WTC11 (cell line): ENCODE results near the gene USP2. TPM values are rescaled to one million over a fixed set of nuclear protein-coding genes. Genes with fewer than 3 reads are reported as not detected.

ENCODE experiments used
- ATAC-seq: fragments of 200-7000 bp; cut with Tn5 transposase; 2 replicates; pipeline ENCODE4 v1.10.0; 2021; ENCODE audit warnings: mild to moderate bottlenecking, moderate library complexity
- CTCF ChIA-PET: fragments of 300-600 bp; sonication (Branson Sonifier 250); formaldehyde crosslinking; loops from one replicate; lab custom pipeline; 2021; ENCODE audit warnings: antibody characterized with exemption; lab: Charles Lee
- POLR2A ChIA-PET: fragments of 350-600 bp; sonication (Branson Sonifier 250); formaldehyde crosslinking; loops from one replicate; lab custom pipeline; 2021; ENCODE audit warnings: antibody characterized with exemption; lab: Charles Lee
- DNase-seq: peaks from one replicate; pipeline ENCODE4 v3.0.0; 2021; ENCODE audit warnings: low spot score
- H3K27ac Mint-ChIP-seq: 2 replicates; pipeline ENCODE4 v1.8.0; 2021; ENCODE audit warnings: mixed read lengths
- H3K27me3 Mint-ChIP-seq: 2 replicates; pipeline ENCODE4 v1.8.0; 2021; ENCODE audit warnings: low read depth, mild to moderate bottlenecking, moderate library complexity, mixed read lengths
- H3K36me3 Mint-ChIP-seq: 2 replicates; pipeline ENCODE4 v1.8.0; 2021; ENCODE audit warnings: mixed read lengths
- H3K4me1 Mint-ChIP-seq: 2 replicates; pipeline ENCODE4 v1.8.0; 2022; ENCODE audit warnings: mixed read lengths
- H3K4me3 Mint-ChIP-seq: 2 replicates; pipeline ENCODE4 v1.8.0; 2021; ENCODE audit warnings: mild to moderate bottlenecking, moderate library complexity, mixed read lengths
- H3K9me3 Mint-ChIP-seq: 2 replicates; pipeline ENCODE4 v1.8.0; 2021; ENCODE audit warnings: mixed read lengths
- CREB1 ChIP-seq: sonication (generic); formaldehyde crosslinking; IDR thresholded peaks from 2 replicates; pipeline ENCODE4 v1.8.0; 2023; ENCODE audit warnings: mild to moderate bottlenecking, missing genetic modification reagents
- E2F4 ChIP-seq: sonication (generic); formaldehyde crosslinking; IDR thresholded peaks from 2 replicates; pipeline ENCODE4 v1.8.1; 2022; ENCODE audit warnings: low read depth, mild to moderate bottlenecking, moderate library complexity, missing genetic modification reagents, borderline replicate concordance
- ESRRA ChIP-seq: sonication (generic); formaldehyde crosslinking; IDR thresholded peaks from 2 replicates; pipeline ENCODE4 v1.8.1; 2022; ENCODE audit warnings: mild to moderate bottlenecking, missing genetic modification reagents, borderline replicate concordance
- FOXJ3 ChIP-seq: sonication (generic); formaldehyde crosslinking; IDR thresholded peaks from 2 replicates; pipeline ENCODE4 v1.9.0; 2021; ENCODE audit warnings: missing genetic modification reagents, mild to moderate bottlenecking, borderline replicate concordance
- GRHL2 ChIP-seq: fragments of 250-450 bp; sonication (Bioruptor Pico); IDR thresholded peaks from 2 replicates; pipeline ENCODE4 v1.8.0; 2022; ENCODE audit warnings: mild to moderate bottlenecking, moderate library complexity; ENCODE audit not compliant: insufficient replicate concordance, severe bottlenecking
- GTF2I ChIP-seq: fragments of 250-450 bp; sonication (Bioruptor Pico); conservative IDR thresholded peaks from 2 replicates; pipeline ENCODE4 v1.4.0; 2021; ENCODE audit warnings: mild to moderate bottlenecking
- HMGA2 ChIP-seq: fragments of 250-450 bp; sonication (Bioruptor Pico); IDR thresholded peaks from 2 replicates; pipeline ENCODE4 v1.4.0; 2021; ENCODE audit warnings: mild to moderate bottlenecking, moderate library complexity
- JUN ChIP-seq: sonication (generic); formaldehyde crosslinking; IDR thresholded peaks from 2 replicates; pipeline ENCODE4 v1.8.0; 2023; ENCODE audit warnings: mild to moderate bottlenecking, missing genetic modification reagents
- NR1H2 ChIP-seq: sonication (generic); formaldehyde crosslinking; IDR thresholded peaks from 2 replicates; pipeline ENCODE4 v1.9.0; 2021; ENCODE audit warnings: mild to moderate bottlenecking, moderate library complexity, missing genetic modification reagents
- OVOL2 ChIP-seq: fragments of 250-450 bp; sonication (Bioruptor Pico); IDR thresholded peaks from 2 replicates; pipeline ENCODE4 v1.9.0; 2021; ENCODE audit warnings: mild to moderate bottlenecking, borderline replicate concordance
- ZBTB43 ChIP-seq: sonication (generic); formaldehyde crosslinking; IDR thresholded peaks from 2 replicates; pipeline ENCODE4 v1.8.1; 2023; ENCODE audit warnings: mild to moderate bottlenecking, missing genetic modification reagents
- ZNF317 ChIP-seq: sonication (generic); formaldehyde crosslinking; IDR thresholded peaks from 2 replicates; pipeline ENCODE4 v1.8.1; 2023; ENCODE audit warnings: low read depth, mild to moderate bottlenecking, moderate library complexity, missing genetic modification reagents, borderline replicate concordance
- total RNA-seq: library from RNA; stranded (reverse); gene quantifications from 3 replicates; pipeline ENCODE4 v1.2.3, GENCODE V29; 2021
- TF ChIP-seq, protein P1 (sequence below): fragments of 250-450 bp; sonication (Bioruptor Pico); IDR thresholded peaks from 2 replicates; pipeline ENCODE4 v1.9.0; 2021; ENCODE audit warnings: mild to moderate bottlenecking
- TF ChIP-seq, protein P2 (sequence below): sonication (generic); formaldehyde crosslinking; IDR thresholded peaks from 2 replicates; pipeline ENCODE4 v1.8.1; 2022; ENCODE audit warnings: mild to moderate bottlenecking, moderate library complexity, missing genetic modification reagents
- TF ChIP-seq, protein P3 (sequence below): sonication (generic); formaldehyde crosslinking; IDR thresholded peaks from 2 replicates; pipeline ENCODE4 v1.8.1; 2023; ENCODE audit warnings: mild to moderate bottlenecking, missing genetic modification reagents, moderate library complexity
- TF ChIP-seq, protein P4 (sequence below): sonication (generic); formaldehyde crosslinking; IDR thresholded peaks from 2 replicates; pipeline ENCODE4 v1.8.0; 2023; ENCODE audit warnings: mild to moderate bottlenecking, missing genetic modification reagents
- TF ChIP-seq, protein P5 (sequence below): fragments of 200-600 bp; IDR thresholded peaks from 2 replicates; pipeline ENCODE4 v1.8.0; 2022; ENCODE audit warnings: antibody characterized with exemption

Gene USP2
- total RNA-seq, 1 experiment from 2014 or later, result 8.0 TPM

- ChIA-PET POLR2A (no interaction called here), CTCF (interaction anchor here (0.9 to 10.4 kb wide), 2 partner anchors 9 to 32 kb away, joined by 4 to 262 read pairs; partner anchors contain the start of gene USP2)
- no peak within 1 kb of the TSS for H3K27ac Mint-ChIP-seq
- peaks cover 66% of the 10 kb centered on the region for H3K27me3 Mint-ChIP-seq
- H3K36me3 Mint-ChIP-seq, result no peaks in the 10 kb centered on the region
- ATAC-seq (no peak), DNase-seq (no peak)
- TF ChIP-seq GTF2I (CRISPR knock-in tag) (no peak), CREB1 (CRISPR knock-in tag) (no peak), FOXJ3 (CRISPR knock-in tag) (no peak), ZBTB43 (no peak)
- no peak within 1 kb of the TSS for H3K4me3 Mint-ChIP-seq
- H3K9me3 Mint-ChIP-seq, result 0 out of 2 replicates have a peak, but pooled peaks cover 4% of the 10 kb centered on the region
- H3K4me1 Mint-ChIP-seq, result peaks cover 3% of the 10 kb centered on the region
Observed at GRCh38 chr11:119346605-119347004, 34.9 kb downstream of the USP2 start, which contains the start of gene MFRP. TSS of gene MFRP (minus strand) at chr11:119346705. CDS start at chr11:119346513, 192 bp downstream.

DNA sequence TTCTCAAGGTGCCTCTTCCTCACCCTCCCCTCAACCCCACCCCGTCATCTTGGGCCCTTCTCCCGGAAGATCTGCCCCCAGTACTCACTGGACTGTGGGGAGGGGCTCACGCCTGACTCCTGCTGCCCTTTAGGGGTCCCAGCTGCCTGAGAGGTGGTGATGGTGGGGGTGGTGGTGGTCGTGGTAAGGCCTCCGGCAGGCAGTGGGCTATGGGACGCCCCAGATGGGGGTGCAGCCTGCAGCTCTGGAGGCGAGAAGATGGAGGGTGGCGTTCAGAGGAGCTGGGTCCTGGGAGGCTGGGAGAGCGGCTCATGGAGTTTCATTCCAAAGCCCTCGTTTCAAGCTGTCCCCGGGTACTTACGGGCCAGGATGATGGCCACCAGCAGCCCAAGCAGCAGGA lies 35.8 kb downstream of the USP2 start:
- Mint-ChIP-seq H3K4me3 (no peak overlapping the region), H3K4me1 (peaks cover 12% of the 10 kb centered on the region), H3K27ac (no peak overlapping the region), H3K9me3 (no peaks in the 10 kb centered on the region), H3K36me3 (no peaks in the 10 kb centered on the region), H3K27me3 (peaks cover 70% of the 10 kb centered on the region)
- DNase-seq (no peak), ATAC-seq (no peak)
- TF ChIP-seq NR1H2 (no peak), HMGA2 (CRISPR knock-in tag) (no peak), OVOL2 (CRISPR knock-in tag) (no peak)
- TF ChIP-seq, protein P1, sequence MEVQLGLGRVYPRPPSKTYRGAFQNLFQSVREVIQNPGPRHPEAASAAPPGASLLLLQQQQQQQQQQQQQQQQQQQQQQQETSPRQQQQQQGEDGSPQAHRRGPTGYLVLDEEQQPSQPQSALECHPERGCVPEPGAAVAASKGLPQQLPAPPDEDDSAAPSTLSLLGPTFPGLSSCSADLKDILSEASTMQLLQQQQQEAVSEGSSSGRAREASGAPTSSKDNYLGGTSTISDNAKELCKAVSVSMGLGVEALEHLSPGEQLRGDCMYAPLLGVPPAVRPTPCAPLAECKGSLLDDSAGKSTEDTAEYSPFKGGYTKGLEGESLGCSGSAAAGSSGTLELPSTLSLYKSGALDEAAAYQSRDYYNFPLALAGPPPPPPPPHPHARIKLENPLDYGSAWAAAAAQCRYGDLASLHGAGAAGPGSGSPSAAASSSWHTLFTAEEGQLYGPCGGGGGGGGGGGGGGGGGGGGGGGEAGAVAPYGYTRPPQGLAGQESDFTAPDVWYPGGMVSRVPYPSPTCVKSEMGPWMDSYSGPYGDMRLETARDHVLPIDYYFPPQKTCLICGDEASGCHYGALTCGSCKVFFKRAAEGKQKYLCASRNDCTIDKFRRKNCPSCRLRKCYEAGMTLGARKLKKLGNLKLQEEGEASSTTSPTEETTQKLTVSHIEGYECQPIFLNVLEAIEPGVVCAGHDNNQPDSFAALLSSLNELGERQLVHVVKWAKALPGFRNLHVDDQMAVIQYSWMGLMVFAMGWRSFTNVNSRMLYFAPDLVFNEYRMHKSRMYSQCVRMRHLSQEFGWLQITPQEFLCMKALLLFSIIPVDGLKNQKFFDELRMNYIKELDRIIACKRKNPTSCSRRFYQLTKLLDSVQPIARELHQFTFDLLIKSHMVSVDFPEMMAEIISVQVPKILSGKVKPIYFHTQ (CRISPR knock-in tag), result no peak
- POLR2A ChIA-PET, result no interaction called here
- CTCF ChIA-PET, result interaction anchor here (0.6 to 10.4 kb wide), 6 partner anchors 11 to 132 kb away, joined by 3 to 262 read pairs (median 3); partner anchors contain the start of gene USP2

GRCh38 chr11:119344291-119345010 lies 37.0 kb downstream of the USP2 start:
- Mint-ChIP-seq H3K4me1 (peaks cover 12% of the 10 kb centered on the region), H3K27me3 (peaks cover 67% of the 10 kb centered on the region), H3K36me3 (no peaks in the 10 kb centered on the region), H3K9me3 (no peaks in the 10 kb centered on the region), H3K27ac (no peak overlapping the region), H3K4me3 (no peak overlapping the region)
- ChIA-PET POLR2A (no interaction called here), CTCF (interaction anchor here (0.6 to 10.4 kb wide), 9 partner anchors 12 to 200 kb away, joined by 3 to 262 read pairs (median 3); partner anchors contain the start of gene USP2)
- ATAC-seq, result no peak
- DNase-seq, result no peak
- TF ChIP-seq, protein P2, sequence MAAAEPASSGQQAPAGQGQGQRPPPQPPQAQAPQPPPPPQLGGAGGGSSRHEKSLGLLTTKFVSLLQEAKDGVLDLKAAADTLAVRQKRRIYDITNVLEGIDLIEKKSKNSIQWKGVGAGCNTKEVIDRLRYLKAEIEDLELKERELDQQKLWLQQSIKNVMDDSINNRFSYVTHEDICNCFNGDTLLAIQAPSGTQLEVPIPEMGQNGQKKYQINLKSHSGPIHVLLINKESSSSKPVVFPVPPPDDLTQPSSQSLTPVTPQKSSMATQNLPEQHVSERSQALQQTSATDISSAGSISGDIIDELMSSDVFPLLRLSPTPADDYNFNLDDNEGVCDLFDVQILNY (CRISPR knock-in tag), result no peak
- TF ChIP-seq, protein P3, sequence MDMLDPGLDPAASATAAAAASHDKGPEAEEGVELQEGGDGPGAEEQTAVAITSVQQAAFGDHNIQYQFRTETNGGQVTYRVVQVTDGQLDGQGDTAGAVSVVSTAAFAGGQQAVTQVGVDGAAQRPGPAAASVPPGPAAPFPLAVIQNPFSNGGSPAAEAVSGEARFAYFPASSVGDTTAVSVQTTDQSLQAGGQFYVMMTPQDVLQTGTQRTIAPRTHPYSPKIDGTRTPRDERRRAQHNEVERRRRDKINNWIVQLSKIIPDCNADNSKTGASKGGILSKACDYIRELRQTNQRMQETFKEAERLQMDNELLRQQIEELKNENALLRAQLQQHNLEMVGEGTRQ, result no peak
- no peak for TF ChIP-seq GRHL2 (CRISPR knock-in tag)
- TF ChIP-seq, protein P4, sequence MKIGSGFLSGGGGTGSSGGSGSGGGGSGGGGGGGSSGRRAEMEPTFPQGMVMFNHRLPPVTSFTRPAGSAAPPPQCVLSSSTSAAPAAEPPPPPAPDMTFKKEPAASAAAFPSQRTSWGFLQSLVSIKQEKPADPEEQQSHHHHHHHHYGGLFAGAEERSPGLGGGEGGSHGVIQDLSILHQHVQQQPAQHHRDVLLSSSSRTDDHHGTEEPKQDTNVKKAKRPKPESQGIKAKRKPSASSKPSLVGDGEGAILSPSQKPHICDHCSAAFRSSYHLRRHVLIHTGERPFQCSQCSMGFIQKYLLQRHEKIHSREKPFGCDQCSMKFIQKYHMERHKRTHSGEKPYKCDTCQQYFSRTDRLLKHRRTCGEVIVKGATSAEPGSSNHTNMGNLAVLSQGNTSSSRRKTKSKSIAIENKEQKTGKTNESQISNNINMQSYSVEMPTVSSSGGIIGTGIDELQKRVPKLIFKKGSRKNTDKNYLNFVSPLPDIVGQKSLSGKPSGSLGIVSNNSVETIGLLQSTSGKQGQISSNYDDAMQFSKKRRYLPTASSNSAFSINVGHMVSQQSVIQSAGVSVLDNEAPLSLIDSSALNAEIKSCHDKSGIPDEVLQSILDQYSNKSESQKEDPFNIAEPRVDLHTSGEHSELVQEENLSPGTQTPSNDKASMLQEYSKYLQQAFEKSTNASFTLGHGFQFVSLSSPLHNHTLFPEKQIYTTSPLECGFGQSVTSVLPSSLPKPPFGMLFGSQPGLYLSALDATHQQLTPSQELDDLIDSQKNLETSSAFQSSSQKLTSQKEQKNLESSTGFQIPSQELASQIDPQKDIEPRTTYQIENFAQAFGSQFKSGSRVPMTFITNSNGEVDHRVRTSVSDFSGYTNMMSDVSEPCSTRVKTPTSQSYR, result no peak
- no peak for TF ChIP-seq ESRRA
- no peak for TF ChIP-seq OVOL2 (CRISPR knock-in tag)
- no peak for TF ChIP-seq E2F4 (CRISPR knock-in tag)
- TF ChIP-seq ZNF317 (CRISPR knock-in tag), result no peak
- TF ChIP-seq, protein P5, sequence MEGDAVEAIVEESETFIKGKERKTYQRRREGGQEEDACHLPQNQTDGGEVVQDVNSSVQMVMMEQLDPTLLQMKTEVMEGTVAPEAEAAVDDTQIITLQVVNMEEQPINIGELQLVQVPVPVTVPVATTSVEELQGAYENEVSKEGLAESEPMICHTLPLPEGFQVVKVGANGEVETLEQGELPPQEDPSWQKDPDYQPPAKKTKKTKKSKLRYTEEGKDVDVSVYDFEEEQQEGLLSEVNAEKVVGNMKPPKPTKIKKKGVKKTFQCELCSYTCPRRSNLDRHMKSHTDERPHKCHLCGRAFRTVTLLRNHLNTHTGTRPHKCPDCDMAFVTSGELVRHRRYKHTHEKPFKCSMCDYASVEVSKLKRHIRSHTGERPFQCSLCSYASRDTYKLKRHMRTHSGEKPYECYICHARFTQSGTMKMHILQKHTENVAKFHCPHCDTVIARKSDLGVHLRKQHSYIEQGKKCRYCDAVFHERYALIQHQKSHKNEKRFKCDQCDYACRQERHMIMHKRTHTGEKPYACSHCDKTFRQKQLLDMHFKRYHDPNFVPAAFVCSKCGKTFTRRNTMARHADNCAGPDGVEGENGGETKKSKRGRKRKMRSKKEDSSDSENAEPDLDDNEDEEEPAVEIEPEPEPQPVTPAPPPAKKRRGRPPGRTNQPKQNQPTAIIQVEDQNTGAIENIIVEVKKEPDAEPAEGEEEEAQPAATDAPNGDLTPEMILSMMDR, result no peak
- TF ChIP-seq JUN (CRISPR knock-in tag), result no peak
